GM18511 (cell line): ENCODE results near the gene RAB12.
A peak's percentile ranks its signal among the peaks of the same experiment; 100 is the strongest.
"Not testable (repeated sequence)": the region's sequence is repeated elsewhere in the genome, so short reads cannot be mapped to it uniquely, and the experiment has no call there.

Source experiments
- ATAC-seq: cut with Tn5 transposase; IDR thresholded peaks from one replicate; pipeline ENCODE4 v1.9.1; 2021; ENCODE audit warnings: mild to moderate bottlenecking, moderate library complexity; ENCODE audit not compliant: unreplicated experiment

RAB12 gene

DNA sequence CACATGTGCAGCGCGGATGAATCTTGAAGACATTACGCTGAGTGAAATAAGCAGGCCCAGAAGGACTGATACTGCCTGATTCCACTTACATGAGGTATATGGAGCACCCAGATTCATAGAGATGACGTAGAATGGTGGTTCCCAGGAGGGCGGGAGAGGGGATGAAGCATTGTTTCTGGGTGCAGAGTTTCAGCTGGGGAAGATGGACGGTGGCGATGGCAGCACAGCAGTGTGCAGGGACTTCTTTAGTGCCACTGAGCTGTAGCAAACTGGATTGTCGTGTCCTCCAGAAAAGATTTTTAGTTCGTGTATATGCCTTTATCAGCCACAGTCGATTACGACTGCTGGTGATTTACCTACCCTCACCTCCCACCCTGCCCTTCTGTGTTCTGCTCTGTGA lies 30.5 kb downstream of the RAB12 start:
- ATAC-seq = no peak

GRCh38 chr18:8643326-8643878 lies 34.2 kb downstream of the RAB12 start:
- no peak for ATAC-seq

GRCh38 chr18:8647359-8647758 lies 38.1 kb downstream of the RAB12 start:
- not testable (repeated sequence) for ATAC-seq

GRCh38 chr18:8651478-8652261 lies 42.4 kb downstream of the RAB12 start:
- not testable (repeated sequence) for ATAC-seq

GRCh38 chr18:8654503-8655451 lies 45.5 kb downstream of the RAB12 start:
- ATAC-seq = no peak

- no peak for ATAC-seq
These were observed 47.0 kb downstream of the RAB12 start for GRCh38 chr18:8656232-8656631.

DNA sequence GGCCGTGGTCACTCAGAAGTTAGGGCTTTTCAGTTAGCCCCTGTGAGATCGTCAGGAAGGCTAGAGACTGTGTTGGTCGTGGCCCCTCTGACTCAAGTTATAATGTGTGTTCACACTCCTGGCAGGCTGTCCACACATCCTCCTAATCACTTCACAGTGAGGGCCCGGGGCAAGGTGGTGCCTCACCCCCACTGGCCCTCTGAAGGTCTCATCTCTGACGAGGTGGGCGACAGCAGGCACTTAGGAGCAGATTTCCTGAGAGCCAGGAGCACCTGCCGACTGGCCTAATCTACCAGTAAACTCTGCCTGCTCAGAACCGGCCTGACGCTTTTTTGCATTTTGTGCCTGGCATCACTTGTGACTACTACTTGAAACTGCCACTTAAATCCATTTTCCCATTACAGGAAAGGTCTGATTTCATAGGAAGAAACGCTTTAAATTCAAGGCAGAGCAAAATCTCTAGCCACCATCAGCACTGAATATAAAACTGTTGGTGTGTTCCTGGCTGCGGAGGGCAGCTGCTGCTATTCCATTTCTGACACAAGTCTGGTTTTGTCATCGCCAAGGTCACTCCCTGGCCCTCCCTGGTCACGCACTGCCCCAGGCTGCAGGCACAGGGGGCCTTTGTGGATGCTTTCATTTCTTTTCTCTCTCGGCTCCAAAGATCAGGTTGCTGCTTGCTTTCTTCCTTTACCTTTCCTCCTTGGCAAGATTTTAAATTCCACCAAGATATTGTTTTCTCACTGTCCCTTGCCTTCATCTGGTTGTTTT lies 48.0 kb downstream of the RAB12 start:
- ATAC-seq = no peak

DNA sequence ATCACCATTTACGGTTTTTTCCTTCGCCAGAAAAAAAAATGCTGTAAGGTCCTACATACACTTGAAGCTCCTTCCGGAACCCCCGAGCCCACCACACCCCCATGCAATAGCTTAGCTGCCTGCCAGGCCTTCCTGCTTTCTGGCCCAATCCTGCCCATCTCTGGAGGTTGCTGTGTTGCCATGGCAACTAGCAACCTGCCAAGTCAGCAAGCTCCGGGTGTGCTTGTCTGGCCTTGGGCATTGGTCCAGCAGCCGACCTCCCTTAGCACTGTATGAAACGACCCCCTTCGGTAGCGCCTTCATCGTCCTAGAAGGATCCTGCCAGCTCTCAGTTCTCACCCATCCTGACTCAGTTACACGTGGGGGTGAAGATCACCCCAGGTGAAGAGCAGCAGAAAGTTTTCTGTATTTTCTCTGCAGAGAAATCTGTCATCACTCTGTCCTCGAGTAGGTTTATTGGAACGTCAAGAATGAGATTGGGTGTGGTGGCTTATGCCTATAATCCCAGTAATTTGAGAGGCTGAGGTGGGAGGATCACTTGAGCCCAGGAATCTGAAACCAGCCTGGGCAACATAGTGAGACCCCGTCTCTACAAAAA lies 48.7 kb downstream of the RAB12 start:
- no peak for ATAC-seq

GRCh38 chr18:8658858-8659485 lies 49.7 kb downstream of the RAB12 start:
- ATAC-seq = no peak

DNA sequence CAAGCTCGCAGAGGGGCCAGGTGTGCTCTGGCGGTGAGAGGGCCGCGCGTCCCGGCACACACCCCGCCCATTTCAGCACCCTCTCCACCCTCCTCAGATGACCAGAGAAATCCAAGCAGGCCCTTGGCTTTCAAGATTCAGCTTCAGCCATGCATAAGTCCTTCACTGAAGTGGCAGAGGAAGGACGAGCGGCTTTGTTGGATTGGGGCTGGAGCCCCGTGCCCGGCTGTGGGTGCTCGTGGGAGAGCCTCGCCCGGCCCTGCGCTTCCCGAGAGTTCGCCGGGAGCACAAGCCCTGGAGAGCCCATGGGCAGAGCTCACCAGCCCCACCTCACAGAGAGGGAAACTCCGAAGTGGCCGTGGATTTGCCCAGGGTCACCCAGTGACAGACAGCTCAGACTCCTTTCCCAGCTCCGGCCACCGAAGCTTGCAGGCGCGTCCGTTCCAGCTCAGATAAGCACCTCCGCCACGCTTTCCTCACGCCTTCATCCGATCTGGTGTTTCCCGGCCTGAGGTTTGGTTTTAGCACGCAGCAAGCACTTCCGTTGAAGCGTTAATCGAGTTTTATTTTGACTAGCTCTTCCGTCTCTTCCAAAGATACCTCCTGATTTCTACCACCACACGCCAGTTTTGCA lies 50.5 kb downstream of the RAB12 start:
- ATAC-seq = no peak

DNA sequence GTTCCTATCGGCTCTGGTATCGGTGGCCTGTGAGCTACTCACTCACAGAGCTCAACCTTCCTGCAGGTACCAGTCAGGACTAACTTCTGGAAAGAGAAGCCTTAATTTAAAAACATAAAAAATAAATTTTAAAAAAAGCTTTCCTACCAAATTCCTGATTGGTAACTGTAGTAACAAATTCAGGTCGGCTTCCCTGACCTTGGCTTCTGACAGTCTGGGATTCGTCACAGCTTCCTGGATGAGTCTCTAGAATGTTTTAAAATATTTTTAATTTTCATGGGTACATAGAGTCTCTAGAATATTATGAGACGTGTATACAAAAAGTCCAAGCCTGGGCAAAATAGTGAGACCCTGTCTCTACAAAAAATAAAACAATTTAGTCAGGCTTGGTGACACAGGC lies 51.1 kb downstream of the RAB12 start:
- ATAC-seq = no peak

GRCh38 chr18:8661754-8662559 lies 52.7 kb downstream of the RAB12 start:
- ATAC-seq = no peak

GRCh38 chr18:8662560-8663255 lies 53.5 kb downstream of the RAB12 start:
- ATAC-seq = no peak

DNA sequence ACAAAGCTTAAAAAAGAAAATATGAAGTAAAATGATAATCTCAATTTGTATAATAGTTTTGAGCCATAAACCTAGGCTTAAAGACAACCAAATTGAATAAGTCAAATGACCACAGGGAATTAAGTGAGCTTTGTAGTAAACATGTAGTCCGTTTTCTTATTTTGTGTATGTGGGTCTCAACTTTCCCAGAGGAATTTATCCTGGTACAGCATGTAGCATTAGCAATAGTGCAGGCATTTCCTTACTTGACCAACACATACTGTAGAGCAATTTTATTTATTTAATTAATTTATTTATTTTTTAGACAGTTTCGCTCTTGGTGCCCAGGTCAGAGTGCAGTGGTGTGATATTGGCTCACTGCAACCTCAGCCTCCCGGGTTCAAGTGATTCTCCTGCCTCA lies 58.6 kb downstream of the RAB12 start:
- ATAC-seq = no peak

DNA sequence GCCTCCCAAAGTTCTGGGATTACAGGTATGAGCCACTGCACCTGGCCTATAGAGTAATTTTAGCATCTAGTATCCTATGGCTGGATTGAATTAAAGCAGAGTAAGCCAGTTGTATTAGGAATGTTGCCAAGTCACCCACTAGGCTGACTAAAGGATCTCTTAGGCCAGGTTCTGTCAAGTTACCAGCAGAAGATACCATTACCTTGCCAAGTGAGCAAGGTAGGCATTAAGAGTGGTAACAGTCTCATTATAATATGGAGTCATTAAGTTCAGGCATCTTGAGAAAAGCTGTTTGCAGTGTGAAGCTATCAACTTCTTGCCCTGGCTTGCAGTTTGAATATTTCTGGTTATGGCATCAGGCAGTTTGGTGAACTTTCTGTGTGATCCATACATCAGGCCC lies 59.1 kb downstream of the RAB12 start:
- no peak for ATAC-seq

- no peak for ATAC-seq
These were observed 60.3 kb downstream of the RAB12 start for GRCh38 chr18:8669571-8669970.

DNA sequence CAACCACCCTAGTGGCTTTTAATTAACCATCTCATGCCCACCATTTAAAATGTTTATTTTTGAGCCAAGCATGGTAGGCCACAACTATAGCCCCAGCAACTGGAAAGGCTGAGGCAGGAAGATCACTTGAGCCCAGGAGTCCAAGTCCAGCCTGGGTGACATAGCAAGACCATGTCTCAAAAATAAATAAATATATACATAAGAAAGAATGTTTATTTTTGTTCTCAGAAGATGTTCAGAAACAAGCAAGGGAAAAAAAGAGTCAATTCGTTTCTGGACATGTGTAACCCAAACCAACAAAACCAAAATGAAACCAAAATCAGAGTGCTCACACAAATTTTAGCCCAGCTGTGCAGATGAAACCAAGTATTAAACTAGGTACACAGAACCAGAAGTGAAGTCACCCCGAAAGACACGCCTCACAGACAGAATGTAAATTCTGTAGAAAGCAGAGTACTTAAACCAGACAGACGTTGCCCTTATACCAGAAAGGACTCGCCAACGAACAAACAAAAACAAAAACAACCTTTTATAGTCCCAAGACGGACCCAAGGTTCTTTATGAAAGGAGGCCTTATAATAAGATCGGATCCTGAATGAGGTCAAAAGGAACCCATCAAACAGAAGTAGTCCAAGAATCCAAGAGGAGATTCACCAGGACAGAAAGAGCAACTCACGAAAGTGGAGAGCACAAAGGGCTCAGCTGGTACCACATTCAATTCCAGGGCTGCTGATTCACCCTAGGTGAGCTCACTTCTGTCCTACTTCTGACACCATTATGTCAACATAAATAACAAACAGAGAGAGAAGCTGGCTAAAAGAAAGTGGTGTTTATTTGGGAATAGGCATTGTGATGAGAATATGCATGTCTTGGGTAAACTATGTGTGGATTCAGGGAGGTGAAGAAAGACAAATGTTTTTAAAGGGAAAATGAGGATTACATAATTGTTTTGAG lies 64.3 kb downstream of the RAB12 start:
- peak; percentile 88 for ATAC-seq
